Mesothelial cell of epicardium (in vitro differentiated cells): ENCODE results near the gene LAIR2. TPM values are rescaled to one million over a fixed set of nuclear protein-coding genes. Genes with fewer than 3 reads are reported as not detected.
"Not testable (repeated sequence)": the region's sequence is repeated elsewhere in the genome, so short reads cannot be mapped to it uniquely, and the experiment has no call there.

Experiments used
- DNase-seq, 2 experiments: peaks; one replicate each; pipeline ENCODE4 v3.0.0; 2021; ENCODE audit warnings: low spot score in 2 of 2; ENCODE audit not compliant: unreplicated experiment in 2 of 2
- H3K27ac Mint-ChIP-seq: 2 replicates; pipeline ENCODE4 v1.8.0; 2021; ENCODE audit warnings: mixed read lengths
- H3K27me3 Mint-ChIP-seq: 2 replicates; pipeline ENCODE4 v1.8.0; 2021; ENCODE audit warnings: low read depth, mixed read lengths
- H3K36me3 Mint-ChIP-seq: 2 replicates; pipeline ENCODE4 v1.8.0; 2021; ENCODE audit warnings: mixed read lengths
- H3K4me1 Mint-ChIP-seq: 2 replicates; pipeline ENCODE4 v1.8.0; 2021; ENCODE audit warnings: mixed read lengths
- H3K4me3 Mint-ChIP-seq: 2 replicates; pipeline ENCODE4 v1.8.0; 2021; ENCODE audit warnings: mild to moderate bottlenecking, moderate library complexity, mixed read lengths
- H3K9me3 Mint-ChIP-seq: 2 replicates; pipeline ENCODE4 v1.8.0; 2021; ENCODE audit warnings: mixed read lengths
- CTCF ChIP-seq: fragments of 200-600 bp; sonication (generic); IDR thresholded peaks from one replicate; pipeline ENCODE4 v1.5.0; 2021; ENCODE audit warnings: antibody characterized with exemption; ENCODE audit not compliant: unreplicated experiment
- total RNA-seq: library from RNA; stranded (reverse); gene quantifications from 3 replicates; pipeline ENCODE4 v1.2.1, GENCODE V29; 2021

Gene LAIR2
- total RNA-seq, 1 donor from 2014 or later, result not detected

- Mint-ChIP-seq H3K27ac (no peak overlapping the region), H3K4me3 (no peak overlapping the region), H3K27me3 (no peaks in the 10 kb centered on the region), H3K9me3 (peaks cover 32% of the 10 kb centered on the region), H3K4me1 (no peaks in the 10 kb centered on the region), H3K36me3 (peaks cover 2% of the 10 kb centered on the region)
- no peak for TF ChIP-seq CTCF
- DNase-seq, result no peak
Observed at GRCh38 chr19:54492568-54492967, 10.1 kb upstream of the LAIR2 start.

- not testable (repeated sequence) for DNase-seq, H3K36me3 Mint-ChIP-seq, H3K4me1 Mint-ChIP-seq, H3K27ac Mint-ChIP-seq, H3K27me3 Mint-ChIP-seq, H3K4me3 Mint-ChIP-seq
- peaks cover 33% of the 10 kb centered on the region for H3K9me3 Mint-ChIP-seq
Observed at GRCh38 chr19:54493056-54493455, 9.6 kb upstream of the LAIR2 start.

- DNase-seq, result no peak
- no peaks in the 10 kb centered on the region for H3K27me3 Mint-ChIP-seq
- TF ChIP-seq CTCF, result no peak
- H3K9me3 Mint-ChIP-seq, result peaks cover 33% of the 10 kb centered on the region
- no peak overlapping the region for H3K4me3 Mint-ChIP-seq
- H3K27ac Mint-ChIP-seq, result no peak overlapping the region
- no peaks in the 10 kb centered on the region for H3K4me1 Mint-ChIP-seq
- peaks cover 2% of the 10 kb centered on the region for H3K36me3 Mint-ChIP-seq
Observed at GRCh38 chr19:54493967-54494585, 8.6 kb upstream of the LAIR2 start.

- not testable (repeated sequence) for DNase-seq, H3K4me1 Mint-ChIP-seq, H3K36me3 Mint-ChIP-seq, H3K27me3 Mint-ChIP-seq, H3K27ac Mint-ChIP-seq, H3K4me3 Mint-ChIP-seq
- H3K9me3 Mint-ChIP-seq, result peaks cover 33% of the 10 kb centered on the region
Observed at GRCh38 chr19:54495284-54495683, 7.3 kb upstream of the LAIR2 start.

GRCh38 chr19:54497747-54498450, 4.7 kb upstream of the LAIR2 start:
- not testable (repeated sequence) for H3K4me1 Mint-ChIP-seq, H3K27me3 Mint-ChIP-seq, DNase-seq, H3K4me3 Mint-ChIP-seq, H3K27ac Mint-ChIP-seq, H3K36me3 Mint-ChIP-seq
- H3K9me3 Mint-ChIP-seq, result peaks cover 41% of the 10 kb centered on the region

GRCh38 chr19:54498451-54498772, 4.2 kb upstream of the LAIR2 start:
- peaks cover 38% of the 10 kb centered on the region for H3K9me3 Mint-ChIP-seq
- H3K36me3 Mint-ChIP-seq, H3K27me3 Mint-ChIP-seq: not testable (repeated sequence)

GRCh38 chr19:54505542-54505941, 2.9 kb downstream of the LAIR2 start:
- not testable (repeated sequence) for DNase-seq, H3K4me3 Mint-ChIP-seq, H3K4me1 Mint-ChIP-seq, H3K36me3 Mint-ChIP-seq, H3K27me3 Mint-ChIP-seq, H3K27ac Mint-ChIP-seq
- H3K9me3 Mint-ChIP-seq, result peaks cover 45% of the 10 kb centered on the region

More at GRCh38 chr19:54498451-54498772, 4.2 kb upstream of the LAIR2 start:
- H3K4me1 Mint-ChIP-seq, H3K27ac Mint-ChIP-seq, DNase-seq, H3K4me3 Mint-ChIP-seq: not testable (repeated sequence)

GRCh38 chr19:54506079-54506478, 3.4 kb downstream of the LAIR2 start:
- no peaks in the 10 kb centered on the region for H3K4me1 Mint-ChIP-seq
- DNase-seq, result no peak
- no peaks in the 10 kb centered on the region for H3K36me3 Mint-ChIP-seq
- H3K9me3 Mint-ChIP-seq, result peaks cover 40% of the 10 kb centered on the region
- no peak for TF ChIP-seq CTCF
- no peaks in the 10 kb centered on the region for H3K27me3 Mint-ChIP-seq
- H3K4me3 Mint-ChIP-seq, result no peak overlapping the region
- H3K27ac Mint-ChIP-seq, result no peak overlapping the region

GRCh38 chr19:54507038-54507717, 4.5 kb downstream of the LAIR2 start:
- DNase-seq, H3K27ac Mint-ChIP-seq, H3K27me3 Mint-ChIP-seq, H3K36me3 Mint-ChIP-seq, H3K4me1 Mint-ChIP-seq, H3K4me3 Mint-ChIP-seq: not testable (repeated sequence)
- H3K9me3 Mint-ChIP-seq, result peaks cover 35% of the 10 kb centered on the region
